IgD-negative memory B cell (primary cell): ENCODE data around the gene NFATC4. TPM values are rescaled to one million over a fixed set of nuclear protein-coding genes. Genes with fewer than 3 reads are reported as not detected.
"Not testable (repeated sequence)": the region's sequence is repeated elsewhere in the genome, so short reads cannot be mapped to it uniquely, and the experiment has no call there.

Source experiments
- H3K27ac Mint-ChIP-seq, 3 donors: one replicate each; pipeline ENCODE4 v1.8.0; 2020 to 2022; ENCODE audit warnings: mild to moderate bottlenecking in 3 of 3, mixed read lengths in 3 of 3, moderate library complexity in 1 of 3
- H3K27me3 Mint-ChIP-seq: one replicate; pipeline ENCODE4 v1.8.0; 2021; ENCODE audit warnings: mixed read lengths
- H3K36me3 Mint-ChIP-seq: one replicate; pipeline ENCODE4 v1.8.0; 2020; ENCODE audit warnings: mild to moderate bottlenecking, mixed read lengths
- H3K4me1 Mint-ChIP-seq, 3 donors: one replicate each; pipeline ENCODE4 v1.8.0; 2020 to 2022; ENCODE audit warnings: mixed read lengths in 3 of 3, mild to moderate bottlenecking in 1 of 3
- H3K4me3 Mint-ChIP-seq, 4 donors: one replicate each; pipeline ENCODE4 v1.8.0; 2020 to 2022; ENCODE audit warnings: mild to moderate bottlenecking in 4 of 4, mixed read lengths in 4 of 4, moderate library complexity in 3 of 4
- H3K9me3 Mint-ChIP-seq, 3 donors: one replicate each; pipeline ENCODE4 v1.8.0; 2020 to 2021; ENCODE audit warnings: mixed read lengths in 3 of 3, mild to moderate bottlenecking in 1 of 3
- polyA plus RNA-seq: library from polyadenylated mRNA; unstranded; fragments of 300-500 nt; fragmentation: Illumina TruSeq; gene quantifications from one replicate; pipeline ENCODE4 v1.2.3, GENCODE V29; 2021

The NFATC4 gene
- polyA plus RNA-seq, 1 donor from 2014 or later: 0.20 TPM

GRCh38 chr14:24368562-24369252 lies 723 bp downstream of the NFATC4 start:
- peak overlapping the region in 1 of 3 donors; percentile 64 for H3K27ac Mint-ChIP-seq
- no peaks in the 10 kb centered on the region for H3K36me3 Mint-ChIP-seq
- H3K27me3 Mint-ChIP-seq: peaks cover 16% of the 10 kb centered on the region
- peaks cover 21 to 23% (median 22%) of the 10 kb centered on the region in 3 donors for H3K4me1 Mint-ChIP-seq
- H3K9me3 Mint-ChIP-seq: no peaks in the 10 kb centered on the region
- peak overlapping the region in 3 of 4 donors; percentile 66 to 88 (median 76) for H3K4me3 Mint-ChIP-seq

- Mint-ChIP-seq H3K27ac (peak overlapping the region in 1 of 3 donors; percentile 64), H3K4me3 (peak overlapping the region in 2 of 4 donors; percentile 76 to 88), H3K27me3 (peaks cover 16% of the 10 kb centered on the region), H3K9me3 (no peaks in the 10 kb centered on the region), H3K36me3 (no peaks in the 10 kb centered on the region), H3K4me1 (peaks cover 21 to 23% (median 22%) of the 10 kb centered on the region in 3 donors)
Measured at GRCh38 chr14:24369463-24369862, 1.5 kb downstream of the NFATC4 start.

GRCh38 chr14:24369907-24370687 lies 2.1 kb downstream of the NFATC4 start:
- Mint-ChIP-seq H3K4me1 (peaks cover 18 to 22% (median 20%) of the 10 kb centered on the region in 3 donors), H3K27ac (peak overlapping the region in 2 of 3 donors; percentile 21 to 62), H3K36me3 (no peaks in the 10 kb centered on the region), H3K9me3 (no peaks in the 10 kb centered on the region), H3K4me3 (peak overlapping the region in 1 of 4 donors; percentile 74), H3K27me3 (peaks cover 14% of the 10 kb centered on the region)

- peak overlapping the region in 1 of 4 donors; percentile 74 for H3K4me3 Mint-ChIP-seq
- no peaks in the 10 kb centered on the region for H3K9me3 Mint-ChIP-seq
- H3K27me3 Mint-ChIP-seq: peaks cover 7% of the 10 kb centered on the region
- peak overlapping the region in 2 of 3 donors; percentile 21 to 62 for H3K27ac Mint-ChIP-seq
- H3K4me1 Mint-ChIP-seq: peaks cover 12 to 15% (median 14%) of the 10 kb centered on the region in 3 donors
- H3K36me3 Mint-ChIP-seq: no peaks in the 10 kb centered on the region
Measured at GRCh38 chr14:24370748-24371147, 2.8 kb downstream of the NFATC4 start.

GRCh38 chr14:24371605-24372004 lies 3.6 kb downstream of the NFATC4 start:
- Mint-ChIP-seq H3K4me3 (peak overlapping the region in 1 of 4 donors; percentile 74), H3K4me1 (peaks cover 9 to 12% (median 10%) of the 10 kb centered on the region in 3 donors), H3K27ac (peak overlapping the region in 2 of 3 donors; percentile 14 to 62)
- H3K36me3 Mint-ChIP-seq, H3K27me3 Mint-ChIP-seq, H3K9me3 Mint-ChIP-seq: not testable (repeated sequence)

- no peaks in the 10 kb centered on the region for H3K27me3 Mint-ChIP-seq
- no peaks in the 10 kb centered on the region for H3K9me3 Mint-ChIP-seq
- H3K27ac Mint-ChIP-seq: no peak overlapping the region
- H3K4me1 Mint-ChIP-seq: peaks cover 0 to 2% (median under 1%) of the 10 kb centered on the region in 3 donors
- no peak overlapping the region for H3K4me3 Mint-ChIP-seq
- H3K36me3 Mint-ChIP-seq: peaks cover 2% of the 10 kb centered on the region
Measured at GRCh38 chr14:24372701-24373416, 4.9 kb downstream of the NFATC4 start.

GRCh38 chr14:24376448-24377070 lies 8.6 kb downstream of the NFATC4 start:
- Mint-ChIP-seq H3K27me3 (no peaks in the 10 kb centered on the region), H3K9me3 (no peaks in the 10 kb centered on the region), H3K36me3 (peaks cover 2% of the 10 kb centered on the region), H3K27ac (no peak overlapping the region), H3K4me1 (no peaks in the 10 kb centered on the region), H3K4me3 (no peak overlapping the region)

GRCh38 chr14:24377126-24377525 lies 9.1 kb downstream of the NFATC4 start:
- no peak overlapping the region for H3K4me3 Mint-ChIP-seq
- no peak overlapping the region for H3K27ac Mint-ChIP-seq
- H3K4me1 Mint-ChIP-seq: no peaks in the 10 kb centered on the region
- H3K9me3 Mint-ChIP-seq: no peaks in the 10 kb centered on the region
- H3K27me3 Mint-ChIP-seq: no peaks in the 10 kb centered on the region
- peaks cover 2% of the 10 kb centered on the region for H3K36me3 Mint-ChIP-seq

GRCh38 chr14:24377657-24378056 lies 9.7 kb downstream of the NFATC4 start:
- Mint-ChIP-seq H3K4me1 (no peaks in the 10 kb centered on the region), H3K27ac (no peak overlapping the region), H3K36me3 (peaks cover 2% of the 10 kb centered on the region), H3K9me3 (no peaks in the 10 kb centered on the region), H3K4me3 (no peak overlapping the region), H3K27me3 (no peaks in the 10 kb centered on the region)

GRCh38 chr14:24378327-24378726 lies 10.3 kb downstream of the NFATC4 start:
- Mint-ChIP-seq H3K4me1 (no peaks in the 10 kb centered on the region), H3K27me3 (no peaks in the 10 kb centered on the region), H3K27ac (no peak overlapping the region), H3K4me3 (no peak overlapping the region), H3K9me3 (no peaks in the 10 kb centered on the region), H3K36me3 (peaks cover 2% of the 10 kb centered on the region)

- Mint-ChIP-seq H3K27ac (no peak overlapping the region), H3K27me3 (no peaks in the 10 kb centered on the region)
Measured at GRCh38 chr14:24378981-24379906, 11.3 kb downstream of the NFATC4 start.

GRCh38 chr14:24379907-24380730 lies 12.1 kb downstream of the NFATC4 start:
- H3K27ac Mint-ChIP-seq: peak overlapping the region in 1 of 3 donors; percentile 18
- no peaks in the 10 kb centered on the region for H3K9me3 Mint-ChIP-seq
- H3K36me3 Mint-ChIP-seq: peaks cover 2% of the 10 kb centered on the region
- H3K4me1 Mint-ChIP-seq: no peaks in the 10 kb centered on the region
- H3K4me3 Mint-ChIP-seq: no peak overlapping the region
- no peaks in the 10 kb centered on the region for H3K27me3 Mint-ChIP-seq

More at GRCh38 chr14:24378981-24379906, 11.3 kb downstream of the NFATC4 start:
- Mint-ChIP-seq H3K9me3 (no peaks in the 10 kb centered on the region), H3K36me3 (peaks cover 2% of the 10 kb centered on the region), H3K4me3 (no peak overlapping the region), H3K4me1 (no peaks in the 10 kb centered on the region)

GRCh38 chr14:24381363-24382063 lies 13.5 kb downstream of the NFATC4 start:
- Mint-ChIP-seq H3K36me3 (peaks cover 2% of the 10 kb centered on the region), H3K9me3 (no peaks in the 10 kb centered on the region), H3K4me3 (no peak overlapping the region), H3K27me3 (peaks cover under 1% of the 10 kb centered on the region), H3K27ac (no peak overlapping the region), H3K4me1 (no peaks in the 10 kb centered on the region)
